HG03439 (cell line): Measurements from ENCODE around the gene TMEM18.
"Not testable (repeated sequence)": the region's sequence is repeated elsewhere in the genome, so short reads cannot be mapped to it uniquely, and the experiment has no call there.

Experiments used
- ATAC-seq: cut with Tn5 transposase; IDR thresholded peaks from one replicate; pipeline ENCODE4 v1.9.1; 2021; ENCODE audit warnings: mild to moderate bottlenecking, moderate library complexity; ENCODE audit not compliant: unreplicated experiment

TMEM18 gene

DNA sequence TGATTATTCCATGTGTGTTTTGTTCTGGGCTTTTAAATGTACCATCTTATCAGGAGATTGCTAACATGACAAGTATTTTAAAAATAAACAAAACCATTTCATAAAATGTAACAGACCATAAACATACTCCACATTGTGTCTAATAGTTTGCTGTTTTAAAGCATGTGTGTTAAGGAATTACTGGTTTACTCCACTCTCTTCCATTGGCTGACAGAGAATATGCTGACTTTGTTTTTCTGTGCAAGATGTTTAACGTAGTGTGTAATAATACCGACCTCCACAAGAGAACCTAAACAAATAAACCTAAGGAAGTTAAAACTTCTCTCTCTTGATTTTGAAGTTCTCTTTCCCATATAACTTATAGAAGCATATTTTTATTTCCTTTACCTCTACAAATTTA lies 17.0 kb upstream of the TMEM18 start:
- ATAC-seq: no peak

DNA sequence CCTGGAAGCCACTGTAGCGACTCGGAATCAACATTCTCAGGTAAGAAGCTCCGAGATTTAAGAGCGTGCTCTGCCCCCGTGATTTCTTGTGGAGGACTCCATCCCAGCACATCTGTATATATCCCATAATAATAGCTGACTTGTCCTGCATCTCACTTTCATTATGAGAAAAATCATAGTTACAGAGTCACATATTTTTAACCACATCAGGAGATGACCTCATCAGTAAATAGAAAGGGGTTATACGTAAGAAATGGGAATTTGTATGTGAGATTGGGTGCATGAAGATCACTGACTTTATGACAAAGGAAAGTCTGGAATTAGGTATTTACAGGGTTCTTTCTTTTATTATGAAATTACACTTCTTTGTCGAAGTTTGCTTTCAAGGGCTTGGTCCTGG lies 16.4 kb upstream of the TMEM18 start:
- ATAC-seq: no peak

DNA sequence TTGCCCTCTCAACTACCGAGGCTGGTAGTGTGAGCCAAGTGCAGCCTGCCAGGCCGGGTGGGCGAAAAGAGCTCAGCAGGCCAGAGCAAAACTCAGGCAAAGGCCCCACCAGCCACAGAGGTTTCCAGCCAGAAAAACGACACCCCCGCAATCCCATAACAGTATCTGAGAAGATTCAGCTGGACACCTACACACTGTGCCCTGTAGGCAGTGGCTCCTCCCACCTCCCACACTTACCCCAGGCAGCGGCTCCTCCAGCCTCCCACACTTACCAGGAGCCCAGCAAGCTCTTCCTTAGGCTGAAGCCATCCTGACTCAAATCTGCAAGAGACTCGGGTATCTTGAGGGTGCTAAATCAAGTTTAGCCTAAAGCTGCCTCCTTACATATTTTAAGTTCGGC lies 15.6 kb upstream of the TMEM18 start:
- no peak for ATAC-seq

DNA sequence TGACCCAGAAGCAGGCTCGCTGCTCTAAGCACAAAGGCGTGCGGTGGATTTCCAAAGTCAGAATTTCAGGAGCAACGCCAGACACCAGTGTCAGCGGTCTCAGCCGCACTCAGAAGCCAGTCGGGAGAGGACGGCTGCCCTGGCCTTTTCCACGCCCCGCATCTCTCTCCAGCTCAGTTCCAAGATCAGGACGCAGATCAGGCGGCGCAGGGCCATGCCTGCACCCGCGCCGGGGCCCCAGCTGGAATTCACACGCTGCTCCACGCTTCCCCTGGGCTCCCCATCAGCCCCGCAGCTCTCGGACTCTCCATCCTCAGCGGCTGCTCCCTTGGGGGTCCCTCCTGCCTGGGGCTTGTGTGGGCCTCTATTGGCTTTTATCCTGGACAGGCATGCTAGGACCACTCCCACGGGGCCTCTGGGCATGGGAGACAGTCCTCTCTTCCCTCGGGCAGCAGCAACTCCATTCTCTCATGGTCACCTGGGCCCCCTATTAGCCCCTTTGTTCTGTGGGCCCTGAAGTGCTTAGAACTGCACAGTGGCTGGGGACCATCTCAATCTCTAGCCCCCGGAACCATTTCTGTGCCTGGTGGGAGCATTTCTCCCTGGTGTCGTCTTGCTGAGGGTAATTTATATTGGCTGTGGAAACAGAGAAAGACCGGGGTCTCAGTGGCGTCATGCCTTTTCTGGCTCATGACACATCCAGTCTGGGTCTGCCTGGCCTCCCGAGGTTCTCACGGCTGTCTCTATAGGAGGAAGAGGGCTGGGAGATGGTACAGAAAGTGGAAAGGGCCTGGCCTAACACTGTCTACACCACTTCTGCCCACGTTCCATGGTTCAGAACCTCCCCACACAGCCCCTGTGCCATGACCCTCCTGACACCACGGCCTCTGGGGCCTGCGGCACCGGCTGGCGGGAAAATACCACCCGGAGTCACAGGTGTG lies 14.9 kb upstream of the TMEM18 start:
- ATAC-seq: no peak

DNA sequence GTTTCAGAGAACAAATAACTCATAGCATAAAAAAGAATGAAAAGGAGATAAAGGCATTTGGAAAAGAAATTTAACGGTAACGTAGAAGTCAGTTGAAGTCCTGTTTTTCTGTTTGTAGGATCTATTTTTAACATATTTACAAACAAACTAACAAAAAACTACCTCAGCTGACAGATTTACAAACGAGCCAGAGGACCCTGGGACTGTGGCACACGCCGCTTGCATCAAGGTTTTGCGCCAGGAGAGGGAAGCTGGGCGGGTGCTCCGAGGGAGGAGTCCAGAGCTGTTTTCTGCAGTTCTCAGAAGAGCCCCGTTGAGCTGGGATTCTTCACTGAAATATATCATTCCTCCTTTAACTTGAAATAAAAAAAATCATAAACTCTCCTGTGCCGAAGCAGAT lies 13.6 kb upstream of the TMEM18 start:
- no peak for ATAC-seq

DNA sequence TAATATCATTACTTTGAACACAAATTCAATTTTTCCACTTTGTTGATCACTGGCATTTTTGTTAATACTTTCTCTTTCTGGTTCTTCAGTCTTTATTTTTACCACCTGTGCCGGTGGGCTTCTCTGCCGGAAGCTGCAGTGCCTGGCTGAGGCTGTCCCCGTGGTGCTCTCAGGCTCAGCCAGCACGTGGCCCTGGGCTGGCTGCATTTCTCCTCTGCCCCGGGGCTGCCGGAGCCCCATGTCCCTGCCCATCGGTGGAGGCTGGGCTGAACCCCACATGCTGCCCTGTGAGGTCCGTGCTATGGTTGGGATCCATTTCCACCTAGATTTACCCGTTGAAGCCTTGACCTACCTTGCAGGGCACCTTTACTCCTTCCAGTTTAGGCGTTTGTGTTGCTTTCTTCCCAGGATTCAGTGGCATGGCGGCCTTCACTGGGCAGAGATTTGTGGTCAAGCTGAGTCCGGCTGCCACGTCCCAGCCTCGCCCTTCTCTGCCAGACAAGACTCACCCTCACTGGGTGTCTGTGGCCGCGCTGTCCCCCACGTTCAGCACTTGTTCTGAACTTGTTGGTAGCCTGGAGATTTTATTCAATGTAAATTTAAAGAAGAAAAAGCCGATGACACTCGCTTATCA lies 12.8 kb upstream of the TMEM18 start:
- ATAC-seq: no peak

DNA sequence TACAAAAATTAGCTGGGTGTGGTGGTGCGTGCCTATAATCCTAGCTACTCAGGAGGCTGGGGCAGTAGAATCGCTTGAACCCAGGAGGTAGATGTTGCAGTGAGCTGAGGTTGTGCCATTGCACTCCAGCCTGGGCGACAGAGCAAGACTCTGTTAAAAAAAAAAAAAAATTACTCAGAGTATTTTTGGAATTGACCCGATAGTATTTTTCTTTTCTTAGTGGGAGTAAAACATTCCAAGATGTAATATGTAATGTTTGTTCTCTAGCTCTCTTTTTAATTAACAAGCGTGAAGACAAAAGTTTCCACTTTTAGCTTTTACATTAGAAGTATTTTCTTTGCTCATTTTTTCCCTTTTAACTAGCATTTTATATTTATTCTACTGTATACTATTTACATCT lies 12.0 kb upstream of the TMEM18 start:
- no peak for ATAC-seq

DNA sequence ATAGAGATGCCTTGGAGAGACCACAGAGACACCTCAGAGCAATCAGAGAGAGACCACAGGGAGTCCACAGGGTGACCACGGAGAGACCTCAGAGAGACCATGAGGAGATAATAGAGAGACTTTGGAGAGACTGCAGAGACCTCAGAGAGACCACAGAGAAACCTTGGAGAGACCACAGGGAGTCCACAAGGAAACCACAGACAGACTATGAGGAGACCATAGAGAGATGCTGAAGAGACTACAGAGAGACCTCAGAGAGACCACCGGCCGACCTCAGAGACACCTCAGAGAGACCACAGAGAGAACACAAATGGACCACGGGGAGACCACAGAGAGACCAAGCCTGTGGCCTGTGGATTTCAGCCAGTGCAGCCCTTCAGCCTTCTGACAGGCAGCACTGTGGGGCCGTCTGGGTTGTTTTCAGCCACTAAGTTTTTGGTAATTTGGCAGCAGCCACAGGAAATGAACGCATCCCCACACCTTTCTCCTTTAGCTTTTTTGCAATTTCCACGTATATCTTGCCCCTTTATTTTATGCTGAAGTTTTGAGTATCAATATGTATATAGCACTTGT lies 11.4 kb upstream of the TMEM18 start:
- no peak for ATAC-seq

DNA sequence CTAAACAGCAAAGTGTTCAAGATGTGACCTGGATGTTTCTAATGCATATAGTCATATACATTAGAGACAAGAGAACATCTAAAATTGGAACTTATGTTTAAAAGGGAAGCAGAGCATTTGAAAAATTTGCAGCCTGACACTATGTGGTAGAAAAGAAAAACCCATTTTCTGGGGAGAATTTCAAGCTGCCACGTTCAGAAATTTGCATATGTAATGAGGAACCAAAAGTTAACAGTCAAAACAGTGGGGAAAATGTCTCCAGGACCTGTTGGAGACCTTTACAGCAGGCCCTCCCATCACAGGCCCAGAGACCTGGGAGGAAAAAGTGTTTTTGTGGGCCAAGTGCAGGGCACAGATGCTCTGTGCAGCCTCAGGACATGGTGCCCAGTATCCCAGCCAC lies 8.2 kb upstream of the TMEM18 start:
- no peak for ATAC-seq

DNA sequence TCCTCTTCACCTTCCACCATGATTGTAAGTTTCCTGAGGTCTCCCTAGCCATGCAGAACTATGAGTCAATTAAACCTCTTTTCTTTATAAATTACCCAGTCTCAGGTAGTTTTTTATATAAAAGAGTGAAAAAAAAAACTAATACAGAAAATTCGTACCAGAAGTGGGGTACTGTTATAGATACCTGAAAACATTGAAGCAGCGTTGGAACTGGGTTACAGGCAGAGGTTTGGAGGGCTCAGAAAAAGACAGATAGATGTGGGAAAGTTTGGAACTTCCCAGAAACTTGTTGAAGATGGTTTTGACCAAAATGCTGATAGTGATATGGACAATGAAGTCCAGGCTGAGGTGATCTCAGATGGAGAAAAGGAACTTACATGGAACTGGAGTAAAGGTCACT lies 7.7 kb upstream of the TMEM18 start:
- ATAC-seq: not testable (repeated sequence)

DNA sequence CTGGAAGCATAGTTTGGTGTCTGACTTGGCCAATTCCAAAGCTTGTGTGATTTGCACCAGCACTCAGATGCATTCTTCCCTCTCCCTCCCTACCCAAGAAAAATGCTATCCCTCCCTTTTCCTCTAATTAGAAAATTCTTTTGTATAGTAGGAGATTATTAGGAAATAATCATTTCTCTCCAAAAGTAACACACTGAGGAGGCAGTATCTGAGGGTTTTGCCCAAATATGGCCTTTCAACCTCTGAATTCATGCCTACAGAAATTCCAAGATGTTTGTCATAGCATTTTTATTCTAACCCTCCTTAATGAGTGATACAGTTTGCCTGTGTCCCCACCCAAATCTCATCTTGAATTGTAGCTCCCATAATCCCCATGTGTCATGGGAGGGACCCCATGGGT lies 5.0 kb upstream of the TMEM18 start:
- no peak for ATAC-seq

DNA sequence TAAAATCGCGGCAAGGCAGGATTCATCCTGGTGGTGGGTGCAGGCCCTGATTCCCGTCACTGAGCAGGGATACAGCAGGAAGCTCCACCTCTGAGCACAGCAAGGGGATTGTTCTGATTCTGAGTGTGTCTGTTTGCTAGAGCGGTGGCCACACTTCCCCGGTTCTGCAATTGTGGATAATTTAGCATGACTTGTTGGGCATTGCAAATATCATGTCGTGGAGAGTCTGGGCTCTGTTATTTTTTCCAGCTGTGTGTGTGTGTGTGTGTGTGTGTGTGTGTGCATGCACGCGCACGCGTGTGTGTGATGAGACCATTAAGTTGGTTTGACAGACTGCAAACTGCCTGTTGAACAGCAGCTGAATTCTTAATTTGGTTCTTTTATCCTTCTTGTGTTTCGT lies 4.1 kb upstream of the TMEM18 start:
- ATAC-seq: no peak

DNA sequence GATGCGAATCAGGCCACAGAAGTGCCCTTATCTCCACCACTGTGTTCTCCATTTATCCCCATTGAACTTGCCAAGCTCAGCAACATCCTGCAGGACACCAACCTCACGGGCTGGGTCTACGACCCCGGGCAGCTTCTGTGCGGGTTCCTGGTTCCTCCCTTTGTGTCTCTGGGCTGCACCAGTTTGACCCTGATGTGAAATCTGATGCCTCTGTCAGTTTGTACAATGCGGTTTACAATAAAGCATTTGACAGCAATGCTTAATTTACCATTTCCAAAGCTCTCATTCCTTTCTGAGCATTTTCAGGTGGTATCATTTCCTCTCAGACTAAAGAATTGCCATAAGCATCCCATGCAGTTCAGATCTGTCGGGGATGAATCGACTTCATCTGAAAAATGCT lies 3.3 kb upstream of the TMEM18 start:
- no peak for ATAC-seq

DNA sequence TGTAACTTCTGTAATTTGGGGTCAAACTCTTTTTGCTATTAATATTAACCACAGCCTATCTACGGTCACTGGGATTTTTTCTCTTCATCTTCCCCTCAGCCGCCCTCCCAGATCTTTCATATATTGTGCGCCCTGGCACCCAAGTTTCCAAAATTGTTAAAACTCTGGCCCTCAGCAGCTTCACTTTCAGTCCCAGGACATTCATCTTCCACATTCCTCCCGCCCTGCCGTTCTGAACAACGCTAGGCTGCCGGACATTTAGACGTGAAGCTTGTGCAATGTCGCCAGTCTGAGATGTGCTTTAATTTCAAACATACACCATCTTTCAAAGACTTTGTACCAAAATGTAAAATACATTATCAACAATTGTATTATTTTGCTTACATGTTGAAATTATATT lies 1.8 kb upstream of the TMEM18 start:
- no peak for ATAC-seq

DNA sequence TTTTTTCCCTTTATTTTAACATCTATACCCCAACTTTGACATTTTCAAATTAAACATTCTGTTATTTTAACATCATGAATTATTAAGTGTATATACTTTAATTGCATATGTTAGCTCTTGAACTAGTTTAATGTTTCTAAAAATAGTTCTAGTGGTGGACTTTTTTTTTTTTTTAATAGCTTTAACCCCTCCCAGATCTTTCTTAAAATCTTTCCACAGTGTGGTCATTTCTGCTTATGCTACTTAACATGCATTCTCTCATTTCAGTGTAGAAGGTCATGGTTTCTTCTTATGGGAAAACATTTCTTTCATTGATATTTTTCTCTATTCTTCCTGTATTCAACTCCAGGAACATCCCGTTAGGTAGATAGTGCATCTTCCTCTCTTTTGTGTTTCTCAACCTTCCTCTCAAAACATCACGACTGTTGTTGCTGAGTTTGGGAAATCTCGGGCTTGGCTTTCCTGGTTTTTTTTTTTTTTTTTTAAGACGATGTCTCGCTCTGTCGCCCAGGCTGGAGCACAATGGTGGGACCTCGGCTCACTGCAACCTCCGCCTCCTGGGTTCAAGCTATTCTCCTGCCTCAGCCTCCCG lies 849 bp upstream of the TMEM18 start:
- no peak for ATAC-seq

DNA sequence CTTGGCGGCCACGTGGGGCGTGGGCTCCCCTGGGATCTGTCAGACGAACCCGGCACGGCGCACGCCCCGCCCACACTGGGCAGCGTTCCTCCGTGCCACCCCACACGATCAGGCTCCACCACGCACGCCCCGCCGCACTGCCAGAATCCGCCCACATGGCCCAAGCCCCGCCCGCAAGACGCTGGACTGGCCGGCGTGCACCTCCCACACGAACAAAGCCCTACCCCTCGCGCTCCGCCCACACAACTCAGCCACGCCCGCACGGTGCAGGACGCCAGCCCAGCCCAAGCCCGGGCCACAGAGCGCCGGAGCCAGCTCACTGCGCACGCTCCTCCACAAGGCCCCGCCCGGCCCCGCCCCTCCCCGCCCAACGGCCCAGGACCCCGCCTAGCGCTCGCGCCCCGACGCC lies 555 bp downstream of the TMEM18 start:
- peak; percentile 78 for ATAC-seq

DNA sequence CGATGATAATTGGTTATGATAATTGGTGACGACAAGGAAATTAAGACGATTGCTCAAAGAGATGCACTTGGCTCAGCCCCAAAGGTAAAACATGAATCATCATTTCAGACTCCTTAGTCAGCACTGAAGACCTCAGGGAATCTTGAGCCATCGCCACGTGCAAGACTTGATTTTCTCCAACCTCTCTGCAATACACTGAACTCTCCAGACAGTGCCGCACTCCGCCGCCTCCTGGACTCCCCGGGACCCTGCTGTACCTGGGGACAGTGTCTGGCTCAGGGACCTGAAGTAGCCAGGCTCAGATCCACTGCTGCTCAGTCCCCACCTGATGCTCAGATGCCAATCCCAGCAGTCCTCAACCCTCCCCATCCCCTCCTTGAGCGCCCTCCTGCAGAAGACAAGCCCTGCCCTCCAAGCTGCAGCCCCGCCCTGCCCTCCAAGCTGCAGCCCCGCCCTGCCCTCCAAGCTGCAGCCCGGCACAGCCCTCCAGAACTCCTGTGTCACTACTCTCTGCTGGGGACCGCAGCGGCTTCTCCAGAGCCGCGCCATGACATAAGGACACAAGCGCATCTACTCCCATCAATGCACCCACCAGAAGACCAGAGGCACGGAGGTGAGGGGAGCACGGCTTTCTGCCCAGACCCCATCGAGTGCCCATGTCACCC lies 1.1 kb downstream of the TMEM18 start:
- peak; percentile 21 for ATAC-seq

DNA sequence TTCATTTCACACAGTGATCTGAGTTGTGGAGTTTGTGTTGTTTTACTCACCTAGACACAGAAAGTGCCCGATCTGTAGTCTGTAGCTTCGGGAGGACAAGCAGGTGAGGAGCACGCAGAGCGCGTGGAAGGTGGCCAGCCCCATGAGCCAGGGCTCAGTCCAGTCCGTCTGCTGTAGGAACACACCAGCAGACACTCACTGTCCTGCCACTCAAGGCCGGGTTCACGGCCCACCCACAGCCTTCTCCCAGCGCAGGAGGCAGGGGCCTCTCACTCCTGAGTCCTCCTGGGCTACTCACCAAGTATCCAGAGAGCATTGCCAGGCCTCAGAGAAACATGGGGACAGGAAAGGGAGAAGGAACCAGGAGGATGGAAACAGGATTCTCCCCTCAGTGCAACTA lies 1.7 kb downstream of the TMEM18 start:
- ATAC-seq: no peak

DNA sequence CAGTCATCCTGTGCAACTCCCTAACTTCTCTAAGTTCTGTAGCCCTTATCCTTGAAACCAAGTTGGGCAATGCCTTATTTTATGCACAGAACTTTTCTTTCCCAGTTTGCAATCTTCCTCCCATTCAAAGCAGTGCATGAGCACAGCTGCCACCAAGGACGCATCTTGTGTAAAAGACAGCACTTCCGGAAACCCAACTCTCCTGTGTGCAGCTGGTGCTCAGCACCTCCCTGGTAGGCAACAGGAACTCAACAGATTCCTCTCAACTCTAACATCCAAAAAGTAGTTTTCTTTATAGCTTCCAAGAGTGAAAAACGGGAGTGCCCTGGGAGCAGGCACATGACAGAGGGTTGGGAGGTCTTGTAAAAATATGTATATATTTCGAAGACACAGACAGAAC lies 2.2 kb downstream of the TMEM18 start:
- ATAC-seq: no peak

DNA sequence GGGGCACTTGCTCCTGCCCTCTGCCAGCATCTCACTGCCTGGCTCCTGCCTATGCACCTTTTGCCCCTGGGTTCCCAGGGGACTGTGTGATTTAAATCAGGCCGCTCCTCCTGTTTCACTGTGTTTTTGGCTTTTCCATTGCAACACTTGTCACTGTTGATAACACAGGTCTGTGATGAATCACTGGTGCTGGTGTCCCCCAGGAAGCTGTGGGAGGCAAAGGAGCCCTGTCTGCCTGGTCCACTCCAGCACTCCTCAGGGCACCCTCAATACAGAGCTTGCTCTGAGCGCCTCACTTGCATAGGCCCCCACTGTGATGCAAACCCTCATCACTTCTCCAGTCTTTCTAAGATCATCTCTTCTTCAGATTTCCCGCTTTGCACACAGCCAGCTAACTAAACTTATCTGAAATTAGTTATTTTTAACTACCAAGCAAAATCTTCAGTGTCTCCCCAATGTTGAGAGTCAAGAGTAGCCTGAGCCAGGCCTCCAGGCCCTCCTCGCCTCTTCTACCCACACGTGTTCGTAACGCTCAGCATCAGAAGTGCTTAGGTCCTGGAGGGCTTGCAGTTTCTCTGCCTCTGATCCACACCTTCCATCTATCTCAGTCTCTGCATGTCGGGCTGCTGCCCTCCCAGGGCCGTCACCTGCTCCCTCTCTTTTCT lies 2.8 kb downstream of the TMEM18 start:
- ATAC-seq: no peak
